AG08395 (cell line): ENCODE measurements around the gene CELSR2.
A peak's percentile ranks its signal among the peaks of the same experiment; 100 is the strongest.

ENCODE experiments used
- DNase-seq: peaks from one replicate; pipeline ENCODE4 v3.0.0; 2012; ENCODE audit warnings: mixed read lengths, low spot score

CELSR2 gene

DNA sequence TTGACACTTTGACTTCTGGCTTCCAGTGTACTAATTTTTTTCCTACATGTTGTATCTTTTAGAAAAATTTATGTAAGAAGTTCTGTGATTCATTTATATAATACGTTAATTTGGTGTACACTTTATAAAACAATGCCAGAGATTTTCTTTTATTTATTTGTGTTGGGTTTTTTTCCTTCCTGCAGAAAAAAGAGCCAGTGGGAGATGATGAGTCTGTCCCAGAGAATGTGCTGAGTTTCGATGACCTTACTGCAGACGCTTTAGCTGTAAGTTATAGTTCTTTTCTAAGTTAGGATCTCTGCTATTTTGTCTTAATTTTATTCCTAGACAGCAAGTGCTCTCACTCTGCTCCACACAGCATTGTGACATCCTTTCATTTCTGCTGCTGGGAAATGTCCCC, 21.2 kb upstream of the CELSR2 start:
- DNase-seq: no peak

DNA sequence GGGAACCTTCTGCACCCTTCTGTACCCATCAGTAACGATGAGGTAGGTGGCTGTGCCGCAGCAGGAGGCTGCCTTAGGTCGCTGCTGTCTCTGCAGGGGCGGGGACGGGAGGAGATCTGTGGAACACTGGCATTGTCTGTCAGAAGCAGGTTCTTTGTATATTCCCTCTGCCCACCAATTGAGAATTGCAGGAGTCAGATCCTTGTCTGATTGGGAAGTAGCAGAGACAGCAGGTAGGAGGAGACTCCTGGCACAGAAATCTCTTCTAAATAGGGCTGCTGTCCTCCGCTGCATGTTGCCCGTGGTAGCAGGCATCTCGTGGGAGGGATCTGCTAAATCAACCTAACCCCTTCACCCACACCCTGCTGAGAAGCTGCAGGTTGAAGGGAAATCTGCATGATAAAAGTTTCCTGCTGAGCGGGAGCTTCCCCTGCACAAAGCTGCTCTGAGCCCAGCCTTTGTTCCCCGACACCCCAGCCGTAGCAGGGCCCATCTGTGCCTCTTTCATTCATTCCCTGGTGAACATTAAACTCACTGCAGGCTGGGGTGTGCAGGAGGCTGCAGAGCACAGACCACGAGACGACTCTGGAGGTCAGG, 19.7 kb upstream of the CELSR2 start:
- DNase-seq: no peak

DNA sequence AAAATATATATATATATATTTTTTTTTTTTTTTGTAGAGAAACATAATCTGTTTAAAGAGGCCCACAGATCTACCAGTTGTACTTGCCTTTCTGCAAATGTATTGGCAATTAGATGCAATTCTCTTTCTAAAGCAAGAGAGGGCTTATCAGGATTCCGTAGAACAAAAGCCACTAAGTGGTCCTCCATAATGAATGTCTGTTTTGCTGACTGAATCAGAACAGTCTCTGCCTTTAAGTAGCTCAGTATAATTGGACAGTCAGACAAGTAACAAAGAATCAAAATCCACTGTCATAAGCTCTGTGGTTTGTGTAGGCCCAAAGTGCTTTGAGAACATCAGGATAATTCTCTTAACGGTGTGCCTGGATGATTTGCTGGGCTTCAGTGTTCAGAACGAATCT, 18.3 kb upstream of the CELSR2 start:
- DNase-seq: no peak

DNA sequence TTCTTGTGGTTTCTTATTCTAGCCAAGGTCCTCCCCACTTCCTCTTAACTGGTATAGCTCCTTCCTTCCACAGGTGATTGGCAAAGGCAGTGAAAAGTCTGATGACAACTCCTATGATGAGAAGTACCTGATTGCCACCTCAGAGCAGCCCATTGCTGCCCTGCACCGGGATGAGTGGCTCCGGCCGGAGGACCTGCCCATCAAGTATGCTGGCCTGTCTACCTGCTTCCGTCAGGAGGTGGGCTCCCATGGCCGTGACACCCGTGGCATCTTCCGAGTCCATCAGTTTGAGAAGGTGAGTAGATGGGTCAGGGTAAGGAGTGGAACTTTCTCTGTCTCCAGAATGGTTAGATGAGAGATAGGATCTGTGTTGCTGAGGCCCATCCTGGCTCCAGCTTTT, 14.2 kb upstream of the CELSR2 start:
- DNase-seq: no peak

DNA sequence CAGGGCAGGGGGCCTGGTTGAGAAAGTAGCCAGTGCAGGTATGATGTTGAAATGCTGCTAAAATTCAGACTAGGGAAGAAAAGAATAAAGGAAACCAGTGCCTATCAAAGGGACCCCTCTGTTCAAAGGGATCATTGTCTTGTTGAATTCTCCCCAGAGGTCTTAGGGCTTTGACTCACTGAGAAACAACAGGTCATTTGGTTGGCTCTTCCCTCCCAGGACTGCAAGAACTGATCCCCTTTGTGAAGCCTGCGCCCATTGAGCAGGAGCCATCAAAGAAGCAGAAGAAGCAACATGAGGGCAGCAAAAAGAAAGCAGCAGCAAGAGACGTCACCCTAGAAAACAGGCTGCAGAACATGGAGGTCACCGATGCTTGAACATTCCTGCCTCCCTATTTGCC, 11.8 kb upstream of the CELSR2 start:
- DNase-seq: no peak

DNA sequence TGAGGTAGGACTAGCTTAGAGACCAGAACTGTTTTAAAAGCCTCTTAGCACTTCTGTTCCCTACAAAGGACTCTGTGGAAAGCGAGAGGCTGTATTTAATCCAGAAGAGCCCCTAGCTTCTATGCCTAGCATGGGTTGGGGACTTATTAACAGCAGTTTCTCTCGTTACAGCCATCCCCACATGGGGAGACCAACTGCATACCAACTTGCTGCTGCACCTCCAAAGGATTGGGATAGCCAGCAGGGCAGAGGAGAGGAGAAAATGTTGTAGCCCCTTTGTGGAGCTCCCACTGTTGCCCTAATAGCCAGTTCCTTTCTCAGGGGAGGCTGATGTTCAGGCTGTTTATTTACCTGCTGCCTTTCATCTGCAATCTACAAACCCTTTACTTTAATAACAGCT, 11.0 kb upstream of the CELSR2 start:
- DNase-seq: no peak

DNA sequence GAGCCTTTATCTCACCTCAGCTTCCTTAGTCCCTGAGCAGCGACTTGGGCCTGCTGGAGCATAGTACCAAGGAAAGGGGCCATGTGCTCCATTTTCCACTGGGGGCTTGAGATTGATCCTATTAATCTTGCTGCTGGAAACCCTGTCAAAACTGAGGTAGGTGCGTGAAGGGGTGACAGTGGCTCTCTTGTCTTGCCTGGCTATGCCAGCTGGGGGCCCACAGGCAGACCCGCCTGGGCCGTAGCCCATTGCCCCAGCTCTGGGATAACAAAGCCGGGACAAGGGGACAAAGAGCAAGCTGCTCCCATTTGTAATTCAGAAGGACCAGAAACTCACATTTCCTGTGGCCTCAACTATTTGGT, 10.3 kb upstream of the CELSR2 start:
- DNase-seq: no peak

DNA sequence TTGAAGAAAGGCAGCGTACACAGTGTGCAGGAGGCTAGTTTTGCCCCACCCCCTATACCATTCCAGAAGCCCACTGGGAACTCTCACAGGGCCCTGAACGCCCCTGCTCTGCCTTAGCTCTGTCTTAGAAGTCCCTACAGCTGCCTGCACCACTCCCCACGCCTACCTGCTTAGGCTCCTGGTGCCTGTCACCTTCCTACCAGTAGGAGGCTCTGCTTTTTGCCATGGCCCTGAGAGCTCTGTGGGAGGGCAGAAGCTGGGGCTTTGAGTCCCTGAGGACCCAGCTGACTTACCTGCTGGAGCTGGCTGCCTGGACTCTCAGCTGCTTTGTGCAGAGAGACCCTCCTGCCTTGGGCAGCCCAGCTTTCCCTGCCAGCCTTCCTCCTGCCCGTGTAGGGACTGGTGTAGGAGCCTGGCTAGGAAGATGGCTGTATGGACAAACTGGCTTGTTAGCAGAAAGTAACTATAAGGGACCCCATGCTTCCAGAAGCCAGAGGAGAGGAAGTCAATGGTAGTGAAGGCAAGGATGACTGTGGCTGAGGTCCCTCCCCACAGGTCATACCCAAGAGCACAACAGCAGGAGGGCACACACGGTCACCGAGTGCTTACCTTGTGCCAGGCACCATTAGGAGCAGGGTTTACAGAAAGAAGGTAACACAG, 9.8 kb upstream of the CELSR2 start:
- DNase-seq: no peak

DNA sequence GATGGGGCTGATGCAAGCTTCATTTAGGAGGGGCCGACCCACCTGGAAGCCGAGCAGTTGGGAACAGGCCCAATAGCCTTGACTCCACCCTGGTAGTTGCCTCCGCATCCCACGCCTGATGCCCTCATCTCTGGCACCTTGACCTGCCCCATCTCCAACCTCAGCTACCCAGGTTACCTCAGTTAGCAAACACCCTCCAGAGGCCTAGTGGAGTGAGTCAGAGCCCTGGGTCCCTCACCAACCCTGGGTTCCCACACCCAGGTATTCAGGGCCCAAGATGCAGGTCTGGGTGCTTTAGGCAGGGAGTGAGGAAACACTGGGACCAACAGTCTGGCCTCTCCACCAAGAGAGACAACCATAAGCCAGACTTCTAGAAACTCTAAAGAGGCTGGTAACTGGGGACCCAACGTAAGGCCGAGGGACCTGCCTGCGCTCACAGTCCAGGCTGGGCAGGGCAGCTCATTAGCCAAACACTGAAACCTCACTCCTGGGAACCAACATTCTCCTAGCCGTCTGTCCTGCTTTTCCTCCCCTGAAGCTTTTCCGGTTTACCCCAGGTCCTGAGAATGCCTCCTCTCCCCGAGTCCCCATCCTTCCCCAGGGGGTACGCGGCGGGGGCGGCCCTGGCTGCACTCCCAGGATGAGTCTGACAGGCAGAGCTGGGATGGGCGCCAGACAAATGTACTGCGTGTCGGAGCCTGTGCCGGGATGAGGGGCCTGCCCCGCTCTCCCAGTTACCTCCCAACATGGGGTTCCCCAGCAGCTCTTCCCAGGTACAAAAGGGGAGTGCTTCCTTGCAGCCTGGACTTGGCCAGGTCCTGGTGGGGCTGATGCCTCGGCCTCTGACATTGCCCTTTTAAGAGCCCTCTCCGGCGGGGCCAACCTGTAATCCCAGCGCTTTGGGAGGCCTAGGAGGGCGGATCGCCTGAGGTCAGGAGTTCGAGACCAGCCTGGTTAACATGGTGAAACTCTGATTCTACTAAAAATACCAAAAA, 8.9 kb upstream of the CELSR2 start:
- DNase-seq: peak; percentile 73

DNA sequence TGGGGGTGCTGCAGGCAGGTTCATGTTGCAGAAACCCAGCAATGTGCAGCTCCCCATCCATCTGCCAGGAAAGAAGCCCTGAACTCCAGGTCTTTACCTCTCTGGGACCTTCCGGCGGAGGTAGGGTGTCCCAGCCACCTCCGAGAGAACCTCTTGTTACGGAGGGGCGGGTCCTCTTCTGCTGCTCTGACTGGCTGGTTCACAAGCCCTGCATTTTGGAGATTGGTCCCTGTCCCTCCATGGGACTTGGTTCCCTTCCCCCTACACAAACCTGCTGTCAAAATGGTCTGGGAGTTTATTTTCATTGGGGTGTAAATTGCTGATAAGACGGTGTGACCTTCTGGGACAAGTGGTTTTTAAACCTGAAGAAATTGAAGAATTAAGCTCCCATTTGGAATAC, 8.0 kb upstream of the CELSR2 start:
- DNase-seq: no peak

DNA sequence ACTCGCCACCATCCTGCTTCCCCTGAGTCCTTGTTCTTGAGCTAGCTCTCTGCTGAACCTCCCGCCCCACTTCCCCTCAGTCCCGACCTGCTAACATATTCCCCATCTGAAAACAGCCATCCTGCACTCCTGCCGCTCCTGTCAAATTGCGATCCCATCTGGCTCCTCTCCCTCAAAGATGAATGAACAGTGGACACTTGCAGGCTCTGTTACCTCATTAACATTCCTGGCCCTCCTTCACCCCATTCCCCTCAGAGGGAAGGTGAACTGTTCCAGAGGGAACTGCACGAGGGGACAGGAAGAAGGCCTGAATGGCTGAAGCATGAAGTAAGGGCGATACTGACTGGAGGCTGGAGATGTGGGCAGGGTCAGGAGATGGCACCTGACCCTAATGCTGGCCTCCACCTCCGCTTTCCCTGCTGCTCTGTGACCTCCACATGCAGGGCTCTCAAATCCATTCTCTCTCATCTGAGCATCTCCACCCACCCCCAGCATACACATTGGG, 7.4 kb upstream of the CELSR2 start:
- no peak for DNase-seq

DNA sequence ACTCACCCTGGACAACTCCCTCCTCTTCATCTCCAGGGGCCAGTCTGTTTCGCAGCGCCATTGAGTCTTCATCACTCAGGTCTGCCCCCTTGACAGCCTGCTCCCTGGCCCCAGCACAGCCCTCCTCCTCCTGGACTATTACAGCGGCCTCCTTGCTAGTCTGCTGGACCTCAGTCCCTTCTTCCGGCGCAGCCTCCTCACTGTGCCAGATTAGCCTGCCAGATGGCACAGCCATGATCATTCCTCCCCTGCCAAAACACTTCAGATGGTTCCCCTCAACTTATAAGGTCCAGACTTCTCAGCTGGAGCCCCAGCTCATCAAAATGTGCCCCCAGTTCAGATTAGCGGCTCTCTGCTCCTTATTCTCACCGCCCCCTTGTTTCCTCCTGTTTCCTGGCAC, 7.0 kb upstream of the CELSR2 start:
- no peak for DNase-seq

DNA sequence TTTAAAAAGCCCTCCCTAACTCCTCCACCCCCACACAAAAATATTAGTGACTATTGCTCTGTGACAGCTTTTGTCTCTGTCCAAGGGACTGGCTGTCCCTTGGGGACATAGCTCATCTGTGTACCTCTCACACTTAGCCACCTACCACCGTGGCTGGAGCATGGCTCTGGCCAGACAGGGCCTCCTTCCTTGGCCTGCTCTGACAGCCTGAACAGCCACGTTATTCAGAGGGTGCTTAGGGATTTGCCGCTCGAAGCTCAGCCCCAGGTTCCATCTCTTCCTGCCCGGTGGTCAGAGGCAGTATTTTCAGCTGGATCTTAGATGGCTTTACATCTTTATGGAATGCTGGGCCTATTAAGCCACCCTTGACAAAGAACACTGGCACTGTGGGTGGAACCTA, 6.1 kb upstream of the CELSR2 start:
- no peak for DNase-seq

DNA sequence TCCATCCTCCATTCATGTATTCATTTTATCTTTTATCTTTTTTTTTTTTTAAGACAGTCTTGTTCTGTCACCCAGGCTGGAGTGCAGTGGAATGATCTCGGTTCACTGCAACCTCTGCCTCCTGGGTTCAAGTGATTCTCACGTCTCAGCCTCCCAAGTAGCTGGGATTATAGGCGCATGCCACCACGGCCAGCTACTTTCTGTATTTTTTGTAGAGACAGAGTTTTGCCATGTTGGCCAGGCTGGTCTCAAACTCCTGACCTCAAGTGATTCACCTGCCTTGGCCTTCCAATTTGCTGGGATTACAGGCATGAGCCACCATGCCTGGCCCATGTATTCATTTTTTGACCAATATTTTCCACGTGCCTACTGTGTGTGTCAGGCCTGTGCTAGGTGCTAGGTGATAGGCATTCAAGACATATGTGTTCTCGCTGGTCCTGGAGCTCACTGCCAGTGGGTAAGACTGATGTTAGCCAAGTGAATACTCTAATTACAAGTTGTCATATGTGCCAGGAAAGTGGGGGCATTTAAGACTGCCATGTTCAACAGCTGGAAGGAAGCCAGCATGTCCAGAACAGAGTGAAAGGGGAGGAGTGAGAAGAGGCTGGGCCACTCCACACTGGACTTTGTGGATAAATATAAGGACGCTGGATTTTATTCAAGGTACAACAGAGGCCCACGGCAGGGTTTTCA, 5.3 kb upstream of the CELSR2 start:
- DNase-seq: no peak

DNA sequence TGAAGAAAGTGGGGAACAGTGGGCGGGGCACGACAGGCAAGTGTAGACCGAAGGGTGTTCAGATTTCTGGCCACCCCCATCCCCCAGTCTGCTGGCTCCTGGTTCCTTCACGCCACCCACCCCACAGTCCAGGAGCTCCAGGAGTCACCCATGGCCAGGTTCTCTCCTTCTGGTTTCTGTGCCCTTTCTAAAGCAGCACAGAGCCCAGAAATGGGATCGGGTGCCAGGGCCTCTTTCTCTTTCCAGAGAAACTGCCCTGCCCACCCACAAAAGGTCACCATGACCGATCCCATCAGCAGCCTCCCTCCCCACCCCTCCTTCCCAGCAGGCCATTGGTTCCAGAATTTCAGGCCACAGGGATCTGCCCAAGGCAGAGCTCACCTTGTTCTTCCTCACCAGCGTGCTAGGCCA, 3.2 kb upstream of the CELSR2 start:
- DNase-seq: no peak

DNA sequence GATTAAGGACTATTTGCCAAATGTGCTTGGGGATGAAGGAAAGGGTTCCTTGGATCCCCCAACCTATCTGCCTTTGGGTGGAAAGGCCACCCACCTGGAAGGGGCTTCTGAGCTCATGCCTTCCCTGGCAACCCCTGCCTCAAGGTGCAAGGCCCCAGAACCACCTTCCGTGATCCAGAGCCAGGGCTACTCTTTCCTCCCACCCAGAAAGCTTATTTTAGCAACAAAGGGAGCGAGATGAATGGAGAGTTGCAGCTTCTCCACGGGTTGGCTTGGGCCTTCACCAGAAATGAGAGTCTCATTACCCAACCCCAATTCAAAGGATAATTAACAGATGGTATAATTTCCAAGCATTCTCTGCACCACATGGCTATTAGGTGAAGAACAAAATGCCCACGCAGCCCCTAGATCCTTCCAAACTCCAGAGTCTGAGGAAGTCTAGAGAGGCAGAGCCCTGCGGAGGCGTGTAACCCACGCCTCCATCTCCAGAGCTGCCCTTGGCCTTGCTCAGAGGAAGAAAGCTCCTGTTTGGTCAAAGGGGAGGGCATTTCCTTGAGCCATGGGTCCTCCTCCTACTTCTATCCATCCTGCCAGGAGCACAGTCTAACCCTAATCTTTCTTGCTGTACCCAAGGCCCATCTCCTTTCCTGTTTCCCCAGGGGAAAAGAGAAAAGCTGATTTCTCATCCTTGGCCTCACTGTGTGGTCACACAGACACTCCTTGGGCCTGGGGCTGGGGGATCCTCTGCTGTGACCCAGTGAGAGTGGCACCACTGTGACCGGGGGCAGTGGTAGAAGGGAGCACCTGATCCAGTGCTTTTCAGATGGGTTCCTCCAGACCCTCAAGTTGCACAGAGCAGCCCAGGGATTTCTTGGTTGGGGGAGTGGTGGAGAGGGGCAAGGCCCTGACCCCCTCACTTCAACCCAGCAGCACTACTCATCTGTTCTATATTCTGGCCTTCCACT, 1.7 kb upstream of the CELSR2 start:
- DNase-seq: no peak

DNA sequence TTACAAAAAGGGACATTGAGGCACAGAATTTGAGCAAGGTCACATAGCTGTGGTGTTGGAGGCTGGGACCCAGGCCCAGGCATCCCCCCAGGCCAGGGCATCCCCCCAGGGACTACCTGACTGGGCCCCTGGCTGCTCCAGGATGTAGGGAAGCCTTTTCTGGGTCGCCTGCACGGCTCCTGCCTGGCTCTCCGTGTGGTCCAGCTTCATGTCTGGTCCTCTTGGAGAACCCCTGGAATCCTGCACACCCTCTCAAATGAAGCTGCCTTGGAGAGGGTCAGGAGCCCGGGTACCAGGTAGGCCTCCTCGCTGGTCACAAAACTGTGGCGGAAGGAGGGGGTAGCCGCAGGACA, 919 bp upstream of the CELSR2 start:
- no peak for DNase-seq

DNA sequence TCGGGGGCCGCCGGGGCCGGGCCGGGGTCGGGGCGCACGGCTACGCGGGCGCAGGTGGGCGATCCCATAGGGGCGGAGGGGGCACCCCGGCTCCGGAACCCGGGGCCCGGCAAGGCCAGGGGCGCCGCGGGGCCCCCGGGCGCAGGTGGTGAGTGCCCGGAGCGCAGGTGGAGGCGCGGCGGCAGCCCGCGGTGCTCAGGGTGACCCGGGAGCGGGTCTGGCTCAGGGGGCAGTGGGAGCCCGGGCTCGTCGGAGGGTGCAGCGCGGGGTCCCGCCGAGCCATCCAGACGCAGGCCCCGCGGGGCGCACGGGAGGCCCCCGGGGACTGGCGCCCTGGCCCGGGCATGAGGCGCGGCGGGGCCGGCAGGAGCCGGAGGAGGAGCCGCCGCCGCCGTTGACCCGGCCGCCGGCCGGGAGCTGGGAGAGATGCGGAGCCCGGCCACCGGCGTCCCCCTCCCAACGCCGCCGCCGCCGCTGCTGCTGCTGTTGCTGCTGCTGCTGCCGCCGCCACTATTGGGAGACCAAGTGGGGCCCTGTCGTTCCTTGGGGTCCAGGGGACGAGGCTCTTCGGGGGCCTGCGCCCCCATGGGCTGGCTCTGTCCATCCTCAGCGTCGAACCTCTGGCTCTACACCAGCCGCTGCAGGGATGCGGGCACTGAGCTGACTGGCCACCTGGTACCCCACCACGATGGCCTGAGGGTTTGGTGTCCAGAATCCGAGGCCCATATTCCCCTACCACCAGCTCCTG, 489 bp downstream of the CELSR2 start:
- DNase-seq: peak; percentile 36

DNA sequence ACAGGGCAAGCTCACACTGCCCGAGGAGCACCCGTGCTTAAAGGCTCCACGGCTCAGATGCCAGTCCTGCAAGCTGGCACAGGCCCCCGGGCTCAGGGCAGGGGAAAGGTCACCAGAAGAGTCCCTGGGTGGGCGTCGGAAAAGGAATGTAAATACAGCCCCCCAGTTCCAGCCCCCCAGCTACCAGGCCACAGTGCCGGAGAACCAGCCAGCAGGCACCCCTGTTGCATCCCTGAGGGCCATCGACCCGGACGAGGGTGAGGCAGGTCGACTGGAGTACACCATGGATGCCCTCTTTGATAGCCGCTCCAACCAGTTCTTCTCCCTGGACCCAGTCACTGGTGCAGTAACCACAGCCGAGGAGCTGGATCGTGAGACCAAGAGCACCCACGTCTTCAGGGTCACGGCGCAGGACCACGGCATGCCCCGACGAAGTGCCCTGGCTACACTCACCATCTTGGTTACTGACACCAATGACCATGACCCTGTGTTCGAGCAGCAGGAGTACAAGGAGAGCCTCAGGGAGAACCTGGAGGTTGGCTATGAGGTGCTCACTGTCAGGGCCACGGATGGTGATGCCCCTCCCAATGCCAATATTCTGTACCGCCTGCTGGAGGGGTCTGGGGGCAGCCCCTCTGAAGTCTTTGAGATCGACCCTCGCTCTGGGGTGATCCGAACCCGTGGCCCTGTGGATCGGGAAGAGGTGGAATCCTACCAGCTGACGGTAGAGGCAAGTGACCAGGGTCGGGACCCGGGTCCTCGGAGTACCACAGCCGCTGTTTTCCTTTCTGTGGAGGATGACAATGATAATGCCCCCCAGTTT, 1.3 kb downstream of the CELSR2 start:
- DNase-seq: no peak
